GOT3 (cell line): ENCODE measurements around the gene BEND2.

Experiments used
- DNase-seq: peaks from one replicate; lab custom pipeline; 2025; ENCODE audit warnings: mixed read lengths; lab: John Stamatoyannopoulos, UW

BEND2 gene

DNA sequence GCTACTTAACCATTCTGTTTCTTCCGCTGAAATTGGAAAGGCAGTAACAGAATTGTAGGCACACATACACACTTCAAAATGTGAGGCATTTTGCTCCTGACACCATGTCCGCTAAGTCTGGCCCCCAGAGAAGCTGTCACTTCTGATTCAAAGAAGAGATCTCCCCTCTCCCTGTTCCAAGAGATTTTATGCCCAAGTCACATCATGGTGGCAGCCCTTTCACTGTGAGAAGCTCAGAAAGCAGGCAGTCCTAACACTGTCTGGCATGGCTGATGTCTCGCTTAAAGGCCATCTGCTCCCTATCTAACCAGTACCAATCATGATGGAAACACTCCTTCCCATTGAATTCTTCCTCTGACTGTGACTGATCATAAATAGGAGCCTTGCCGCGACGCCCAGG lies 83.9 kb downstream of the BEND2 start:
- no peak for DNase-seq

DNA sequence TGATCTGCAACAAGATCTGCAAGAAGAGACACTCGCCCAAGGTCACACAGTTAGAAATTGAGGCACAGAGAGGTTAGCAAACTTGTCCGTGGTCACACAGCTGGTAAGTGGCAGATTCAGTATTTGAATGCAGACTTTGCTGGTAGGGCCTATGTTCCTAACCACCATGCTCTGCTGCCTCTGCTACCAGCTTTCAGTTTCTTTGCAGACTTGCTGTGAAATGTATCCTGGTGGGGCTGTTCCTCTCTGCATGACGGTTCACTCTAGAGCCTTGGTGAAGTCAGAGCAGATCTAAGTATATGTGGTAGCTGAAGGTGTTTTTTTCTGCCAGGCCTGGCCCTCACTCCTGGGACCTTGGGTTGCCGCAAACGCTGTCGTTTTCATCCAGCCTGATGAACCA lies 87.1 kb downstream of the BEND2 start:
- DNase-seq, result no peak

DNA sequence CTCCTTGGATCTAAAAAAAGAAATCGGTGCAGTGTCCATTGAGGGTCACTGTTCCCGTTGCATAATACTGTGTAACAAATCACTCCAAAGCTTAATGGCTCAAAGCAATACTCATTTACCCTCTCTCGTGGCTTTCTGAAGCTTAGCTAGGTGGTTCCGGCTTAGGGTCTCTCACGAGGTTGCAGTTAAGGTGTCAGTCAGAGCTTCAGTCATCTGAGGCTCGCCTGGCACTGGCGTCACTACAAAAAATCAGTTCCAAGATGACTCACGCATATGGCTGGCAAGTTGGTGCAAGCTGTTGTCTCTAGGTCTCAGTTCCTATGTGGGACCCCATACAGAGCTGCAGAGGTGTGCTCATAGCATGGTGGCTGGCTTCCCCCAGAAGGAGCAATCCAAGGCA lies 91.0 kb downstream of the BEND2 start:
- DNase-seq, result no peak

DNA sequence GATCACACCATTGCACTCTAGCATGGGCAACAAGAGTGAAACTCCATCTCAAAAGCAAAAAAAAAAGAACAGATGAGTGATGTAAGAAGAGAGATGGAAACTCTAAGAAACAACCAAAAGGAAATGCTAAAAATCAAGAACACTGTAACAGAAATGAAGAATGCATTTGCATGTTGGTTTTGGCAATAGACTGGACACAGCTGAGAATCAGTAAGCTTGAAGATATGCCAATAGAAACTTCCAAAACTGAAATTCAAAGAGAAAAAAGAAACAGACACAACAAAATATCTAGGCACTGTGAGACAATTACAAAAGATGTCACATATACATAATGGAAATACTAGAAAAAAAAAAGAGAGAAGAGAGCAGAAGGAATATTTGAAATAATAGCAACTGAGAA lies 93.7 kb downstream of the BEND2 start:
- DNase-seq, result no peak

DNA sequence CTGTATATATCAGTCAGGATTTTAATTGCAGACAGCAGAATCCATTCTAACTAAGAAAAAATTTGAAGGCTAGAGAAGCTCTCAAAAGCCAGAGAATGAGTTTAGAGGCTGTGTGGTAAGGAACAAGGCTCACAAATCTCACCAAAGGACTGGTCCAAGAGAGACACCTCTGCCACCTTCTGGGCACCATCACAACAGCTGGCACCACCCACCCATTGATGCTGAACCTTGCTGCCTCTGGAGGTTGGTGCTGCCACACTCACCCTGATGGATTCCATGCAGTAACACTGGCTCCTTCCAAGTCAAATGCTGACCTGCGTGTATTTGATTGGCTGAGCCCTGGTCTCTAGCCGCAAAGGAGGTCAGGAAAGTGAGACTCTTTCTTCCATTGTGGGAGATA lies 100.8 kb downstream of the BEND2 start:
- no peak for DNase-seq
